ENCODE measurements around the gene TCEA2. TPM values are rescaled to one million over a fixed set of nuclear protein-coding genes. Genes with fewer than 3 reads are reported as not detected.

Gene TCEA2
- total RNA-seq, 2 donors from 2014 or later = 64.3 to 110 TPM

DNA sequence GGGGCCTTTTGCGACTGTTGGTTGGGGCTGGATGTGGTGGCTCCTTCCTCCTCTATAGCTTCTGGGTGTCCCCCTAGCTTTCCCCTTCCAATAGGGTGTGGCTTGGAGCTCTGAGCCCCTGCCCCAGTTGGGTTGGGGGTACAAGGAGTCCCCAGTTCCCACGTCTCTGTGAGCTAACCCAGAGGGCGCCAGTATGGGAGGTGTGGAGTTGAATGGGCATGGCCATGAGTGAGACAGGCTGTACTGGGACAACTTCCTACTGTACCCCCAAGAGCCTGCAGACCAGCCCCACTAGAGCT lies 25.9 kb upstream of the TCEA2 start:
- Mint-ChIP-seq H3K9me3 (no peaks in the 10 kb centered on the region), H3K4me1 (peaks cover 15% of the 10 kb centered on the region), H3K27ac (no peak overlapping the region), H3K4me3 (peak overlapping the region; percentile 52), H3K36me3 (ENCODE audit: low read depth) (peaks cover 22% of the 10 kb centered on the region), H3K27me3 (ENCODE audit: insufficient read depth) (peaks cover 26% of the 10 kb centered on the region)
- H3K9me3 ChIP-seq (ENCODE audit: control insufficient read depth, low read length) = no peaks in the 10 kb centered on the region
- 86% methylated on average over 3 of the region's 3 CpGs; no CpG with 5 or more reads in 1 of the 2 experiments for WGBS, 2 experiments (ENCODE audit: insufficient coverage in 1 of 2, insufficient read length in 1 of 2)
- H3K4me3 ChIP-seq (ENCODE audit: low read length) = no peak overlapping the region
- H3K27ac ChIP-seq (ENCODE audit: low read depth, low read length) = no peak overlapping the region
- TF ChIP-seq, protein P1, sequence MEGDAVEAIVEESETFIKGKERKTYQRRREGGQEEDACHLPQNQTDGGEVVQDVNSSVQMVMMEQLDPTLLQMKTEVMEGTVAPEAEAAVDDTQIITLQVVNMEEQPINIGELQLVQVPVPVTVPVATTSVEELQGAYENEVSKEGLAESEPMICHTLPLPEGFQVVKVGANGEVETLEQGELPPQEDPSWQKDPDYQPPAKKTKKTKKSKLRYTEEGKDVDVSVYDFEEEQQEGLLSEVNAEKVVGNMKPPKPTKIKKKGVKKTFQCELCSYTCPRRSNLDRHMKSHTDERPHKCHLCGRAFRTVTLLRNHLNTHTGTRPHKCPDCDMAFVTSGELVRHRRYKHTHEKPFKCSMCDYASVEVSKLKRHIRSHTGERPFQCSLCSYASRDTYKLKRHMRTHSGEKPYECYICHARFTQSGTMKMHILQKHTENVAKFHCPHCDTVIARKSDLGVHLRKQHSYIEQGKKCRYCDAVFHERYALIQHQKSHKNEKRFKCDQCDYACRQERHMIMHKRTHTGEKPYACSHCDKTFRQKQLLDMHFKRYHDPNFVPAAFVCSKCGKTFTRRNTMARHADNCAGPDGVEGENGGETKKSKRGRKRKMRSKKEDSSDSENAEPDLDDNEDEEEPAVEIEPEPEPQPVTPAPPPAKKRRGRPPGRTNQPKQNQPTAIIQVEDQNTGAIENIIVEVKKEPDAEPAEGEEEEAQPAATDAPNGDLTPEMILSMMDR (conservative IDR thresholded peaks at IDR 0.05) = no peak
- no peak for DNase-seq
- H3K9ac ChIP-seq (ENCODE audit: extremely low read depth, low read length, poor library complexity, severe bottlenecking) = no peak overlapping the region
- H3K27me3 ChIP-seq (ENCODE audit: control insufficient read depth, insufficient read depth, low read length, poor library complexity, severe bottlenecking) = peaks cover 41% of the 10 kb centered on the region
- peaks cover 5% of the 10 kb centered on the region for H3K36me3 ChIP-seq (ENCODE audit: control insufficient read depth, insufficient read depth, low read length)
- peaks cover 19% of the 10 kb centered on the region for H3K4me1 ChIP-seq (ENCODE audit: control insufficient read depth, insufficient read depth, low read length)

DNA sequence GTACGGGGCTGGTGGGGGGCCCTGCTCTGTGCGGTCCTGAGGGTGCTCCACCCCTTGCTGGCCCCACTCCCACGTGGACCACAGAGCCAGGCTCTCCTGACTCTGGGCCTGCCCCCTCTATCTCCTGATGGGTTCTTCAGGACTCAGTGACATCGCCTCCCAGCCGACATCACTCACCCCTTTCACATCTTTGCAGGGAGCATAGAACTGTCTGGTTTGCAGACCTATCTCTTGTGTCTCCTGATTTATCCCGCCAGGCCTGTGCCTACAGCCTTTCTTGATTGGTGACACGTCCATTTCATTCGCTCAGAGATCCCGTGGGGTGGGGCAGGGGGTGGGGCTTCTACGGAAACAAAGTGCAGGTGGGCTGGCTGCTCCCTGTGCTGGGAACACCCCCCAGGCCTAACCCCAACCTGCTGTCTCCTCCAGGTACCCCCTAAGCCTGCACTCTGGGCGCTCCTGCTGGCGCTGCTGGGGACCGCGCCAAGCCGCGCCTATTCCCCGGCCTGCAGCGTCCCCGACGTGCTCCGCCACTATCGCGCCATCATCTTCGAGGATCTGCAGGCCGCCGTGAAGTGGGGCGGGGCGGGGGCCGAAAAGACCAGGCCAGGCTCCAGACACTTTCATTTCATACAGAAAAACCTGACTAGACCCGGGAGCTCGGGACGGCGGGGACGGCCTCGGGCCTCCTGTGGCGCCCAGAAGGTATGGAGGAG lies 25.3 kb upstream of the TCEA2 start:
- Histone ChIP-seq H3K9me3 (ENCODE audit: control insufficient read depth, low read length) (no peaks in the 10 kb centered on the region), H3K4me1 (ENCODE audit: control insufficient read depth, insufficient read depth, low read length) (peaks cover 19% of the 10 kb centered on the region), H3K27ac (ENCODE audit: low read depth, low read length) (no peak overlapping the region), H3K27me3 (ENCODE audit: control insufficient read depth, insufficient read depth, low read length, poor library complexity, severe bottlenecking) (peaks cover 44% of the 10 kb centered on the region), H3K9ac (ENCODE audit: extremely low read depth, low read length, poor library complexity, severe bottlenecking) (no peak overlapping the region), H3K36me3 (ENCODE audit: control insufficient read depth, insufficient read depth, low read length) (peaks cover under 1% of the 10 kb centered on the region), H3K4me3 (ENCODE audit: low read length) (peak overlapping the region; percentile 60)
- H3K4me3 Mint-ChIP-seq = peak overlapping the region; percentile 52
- DNase-seq = peak; percentile 81
- H3K27ac Mint-ChIP-seq = no peak overlapping the region
- H3K36me3 Mint-ChIP-seq (ENCODE audit: low read depth) = peaks cover 17% of the 10 kb centered on the region
- H3K4me1 Mint-ChIP-seq = peaks cover 15% of the 10 kb centered on the region
- WGBS, 2 experiments (ENCODE audit: insufficient coverage in 1 of 2, insufficient read length in 1 of 2) = 32 to 70% methylated on average over 7 to 36 of the region's 36 CpGs
- TF ChIP-seq, protein P1 (conservative IDR thresholded peaks at IDR 0.05) = peak; percentile 13
- H3K9me3 Mint-ChIP-seq = no peaks in the 10 kb centered on the region
- H3K27me3 Mint-ChIP-seq (ENCODE audit: insufficient read depth) = peaks cover 27% of the 10 kb centered on the region

DNA sequence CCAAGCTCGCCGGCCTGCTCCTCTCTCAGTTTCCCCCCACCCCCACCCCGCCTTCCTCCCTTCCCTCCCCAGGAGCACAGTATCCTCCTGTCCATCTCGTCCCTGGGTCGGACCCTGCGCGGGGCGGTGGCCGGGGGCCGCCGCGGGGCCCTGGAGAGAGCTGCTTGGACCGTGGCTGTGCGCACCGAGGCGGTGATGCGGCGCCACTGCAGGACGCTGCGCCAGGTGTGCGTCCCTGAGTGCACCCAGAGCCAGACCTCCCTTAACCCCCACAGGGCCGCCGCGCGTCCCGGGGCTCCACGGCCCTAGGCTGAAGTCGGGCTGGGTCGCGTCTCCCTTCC lies 24.8 kb upstream of the TCEA2 start:
- DNase-seq = peak; percentile 76
- Mint-ChIP-seq H3K4me1 (peaks cover 15% of the 10 kb centered on the region), H3K27me3 (ENCODE audit: insufficient read depth) (peaks cover 27% of the 10 kb centered on the region), H3K27ac (no peak overlapping the region), H3K4me3 (peak overlapping the region; percentile 52), H3K36me3 (ENCODE audit: low read depth) (peaks cover 12% of the 10 kb centered on the region), H3K9me3 (no peaks in the 10 kb centered on the region)
- no peaks in the 10 kb centered on the region for H3K9me3 ChIP-seq (ENCODE audit: control insufficient read depth, low read length)
- TF ChIP-seq, protein P1 (conservative IDR thresholded peaks at IDR 0.05) = no peak
- 4 to 7% methylated on average over 14 to 28 of the region's 30 CpGs for WGBS, 2 experiments (ENCODE audit: insufficient coverage in 1 of 2, insufficient read length in 1 of 2)
- peaks cover 19% of the 10 kb centered on the region for H3K4me1 ChIP-seq (ENCODE audit: control insufficient read depth, insufficient read depth, low read length)
- H3K36me3 ChIP-seq (ENCODE audit: control insufficient read depth, insufficient read depth, low read length) = no peaks in the 10 kb centered on the region
- peak overlapping the region; percentile 60 for H3K4me3 ChIP-seq (ENCODE audit: low read length)
- no peak overlapping the region for H3K9ac ChIP-seq (ENCODE audit: extremely low read depth, low read length, poor library complexity, severe bottlenecking)
- peaks cover 44% of the 10 kb centered on the region for H3K27me3 ChIP-seq (ENCODE audit: control insufficient read depth, insufficient read depth, low read length, poor library complexity, severe bottlenecking)
- no peak overlapping the region for H3K27ac ChIP-seq (ENCODE audit: low read depth, low read length)
